Measurements from ENCODE around the gene RTBDN. TPM values are rescaled to one million over a fixed set of nuclear protein-coding genes. Genes with fewer than 3 reads are reported as not detected.

The RTBDN gene
- total and polyA plus RNA-seq, 10 of the 15 experiments (the other 5 are each of a cell fraction or from before 2014, with no cell fraction given) = 0.45 TPM; not detected in 9

GRCh38 chr19:12858041-12858928 lies 23.9 kb upstream of the RTBDN start (continued):
- no peak for TF ChIP-seq ZBTB4 (CRISPR knock-in tag; IDR thresholded peaks at IDR 0.05)
- TF ChIP-seq IKZF2 (IDR thresholded peaks at IDR 0.05) = no peak
- no peak for TF ChIP-seq MYC (IDR thresholded peaks at IDR 0.05; ENCODE audit: insufficient read depth, insufficient read length, insufficient replicate concordance, low read length, severe bottlenecking)
- TF ChIP-seq CBX5 (IDR thresholded peaks at IDR 0.05; ENCODE audit: low read depth) = no peak
- TF ChIP-seq BMI1 (IDR thresholded peaks at IDR 0.05; ENCODE audit: borderline replicate concordance) = no peak
- no peak for TF ChIP-seq SMAD1 (IDR thresholded peaks at IDR 0.05; ENCODE audit: low read depth, partially characterized antibody)
- no peak for TF ChIP-seq ELK1 (IDR thresholded peaks at IDR 0.05; ENCODE audit: low read depth, low read length)
- TF ChIP-seq E2F4 (IDR thresholded peaks at IDR 0.05; ENCODE audit: low read depth, low read length) = no peak
